HL-60/S4 (cell line): ENCODE measurements around the gene LRRK1.
"Not testable (repeated sequence)": the region's sequence is repeated elsewhere in the genome, so short reads cannot be mapped to it uniquely, and the experiment has no call there.

Experiments
- in situ Hi-C: fragments of 300-500 bp; cut with MboI; formaldehyde crosslinking; loops from 2 replicates; pipeline ENCODE4 v1.14.3; 2022; ENCODE audit warnings: low sequenced_read_pairs

Gene LRRK1

GRCh38 chr15:101066501-101067408, 147.6 kb downstream of the LRRK1 start:
- in situ Hi-C loops = no loop called here

- in situ Hi-C loops = no loop called here
Measured at GRCh38 chr15:101067660-101068522, 148.7 kb downstream of the LRRK1 start.

GRCh38 chr15:101068523-101068960, 149.4 kb downstream of the LRRK1 start:
- in situ Hi-C loops = no loop called here

- in situ Hi-C loops = no loop called here
Measured at GRCh38 chr15:101068961-101069653, 149.9 kb downstream of the LRRK1 start.

- in situ Hi-C loops = no loop called here
Measured at GRCh38 chr15:101069654-101069973, 150.5 kb downstream of the LRRK1 start.

- in situ Hi-C loops = no loop called here
Measured at GRCh38 chr15:101070024-101070423, 150.9 kb downstream of the LRRK1 start.

- in situ Hi-C loops = no loop called here
Measured at GRCh38 chr15:101070502-101071273, 151.5 kb downstream of the LRRK1 start.

GRCh38 chr15:101071651-101072050, 152.5 kb downstream of the LRRK1 start:
- in situ Hi-C loops = no loop called here

GRCh38 chr15:101072235-101072634, 153.1 kb downstream of the LRRK1 start:
- in situ Hi-C loops = not testable (repeated sequence)

- in situ Hi-C loops = not testable (repeated sequence)
Measured at GRCh38 chr15:101077806-101078668, 158.9 kb downstream of the LRRK1 start.

- in situ Hi-C loops = no loop called here
Measured at GRCh38 chr15:101078669-101079323, 159.6 kb downstream of the LRRK1 start.

- in situ Hi-C loops = no loop called here
Measured at GRCh38 chr15:101081900-101082299, 162.7 kb downstream of the LRRK1 start.

- in situ Hi-C loops = no loop called here
Measured at GRCh38 chr15:101083336-101084045, 164.3 kb downstream of the LRRK1 start.

GRCh38 chr15:101084801-101085200, 165.6 kb downstream of the LRRK1 start:
- in situ Hi-C loops = no loop called here

- in situ Hi-C loops = no loop called here
Measured at GRCh38 chr15:101085311-101085700, 166.1 kb downstream of the LRRK1 start.

- in situ Hi-C loops = no loop called here
Measured at GRCh38 chr15:101086394-101087171, 167.4 kb downstream of the LRRK1 start.

GRCh38 chr15:101087172-101087769, 168.1 kb downstream of the LRRK1 start:
- in situ Hi-C loops = no loop called here
